NCI-H2171 treated with DMSO at 0.1 percent for 48 hours (cell line): ENCODE measurements around the gene CRADD.
A peak's percentile ranks its signal among the peaks of the same experiment; 100 is the strongest.

ENCODE experiments used
- DNase-seq: peaks from one replicate; lab custom pipeline; 2025; lab: John Stamatoyannopoulos, UW

CRADD gene

DNA sequence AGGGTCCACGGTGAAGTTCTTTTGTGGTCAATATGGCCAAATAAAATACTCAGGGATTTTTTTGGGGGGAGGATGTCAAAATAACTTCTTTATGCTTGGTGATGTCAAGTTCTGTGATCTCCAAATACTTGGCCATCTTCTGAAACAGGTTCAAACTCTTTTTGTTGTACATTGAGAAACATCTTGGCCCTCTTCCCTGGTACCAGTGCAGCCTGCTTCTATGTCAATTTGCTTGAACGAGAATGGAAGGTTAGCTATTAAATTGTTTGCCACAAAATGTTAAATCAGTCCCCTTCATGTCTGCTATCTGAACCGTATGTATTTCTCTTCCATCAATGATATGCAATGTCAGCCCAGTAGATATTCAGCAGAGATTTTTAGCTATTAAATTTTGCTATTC, 6.1 kb upstream of the CRADD start:
- DNase-seq: no peak

- DNase-seq: no peak
Observed at GRCh38 chr12:93673084-93673483, 4.1 kb upstream of the CRADD start.

DNA sequence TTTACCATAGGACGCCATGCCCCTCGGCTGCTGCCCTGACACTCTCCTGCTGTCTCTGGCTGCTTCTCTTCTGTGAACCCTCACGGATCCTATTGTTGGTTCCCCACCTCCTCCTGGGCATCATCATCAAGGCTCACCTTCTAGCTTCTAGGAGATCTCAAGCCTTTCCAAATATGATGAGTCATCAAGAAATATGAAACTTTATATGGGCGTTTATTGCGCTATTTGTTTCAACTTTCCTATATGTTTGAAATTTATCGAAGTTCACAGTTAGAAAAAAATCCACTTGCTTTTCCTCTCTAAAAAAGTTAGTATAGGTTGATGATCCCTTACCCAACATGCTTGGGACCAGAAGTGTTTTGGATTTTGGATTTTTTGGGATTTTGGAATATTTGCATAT, 2.8 kb upstream of the CRADD start:
- no peak for DNase-seq

GRCh38 chr12:93676408-93677194, 574 bp upstream of the CRADD start:
- DNase-seq: no peak

DNA sequence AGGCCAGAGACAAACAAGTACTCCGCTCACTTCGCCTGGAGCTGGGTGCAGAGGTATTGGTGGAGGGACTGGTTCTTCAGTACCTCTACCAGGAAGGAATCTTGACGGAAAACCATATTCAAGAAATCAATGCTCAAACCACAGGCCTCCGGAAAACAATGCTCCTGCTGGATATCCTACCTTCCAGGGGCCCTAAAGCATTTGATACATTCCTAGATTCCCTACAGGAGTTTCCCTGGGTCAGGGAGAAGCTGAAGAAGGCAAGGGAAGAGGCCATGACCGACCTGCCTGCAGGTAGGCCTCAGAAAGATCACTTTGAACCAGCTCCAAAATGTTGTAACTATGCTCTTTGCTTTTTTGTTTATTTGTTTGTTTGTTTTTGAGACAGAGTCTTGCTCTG, 1.6 kb downstream of the CRADD start:
- DNase-seq: no peak

- DNase-seq: no peak
Observed at GRCh38 chr12:93679308-93679925, 2.2 kb downstream of the CRADD start.

GRCh38 chr12:93680006-93680405, 2.8 kb downstream of the CRADD start:
- no peak for DNase-seq

- DNase-seq: no peak
Observed at GRCh38 chr12:93682846-93683261, 5.7 kb downstream of the CRADD start.

- DNase-seq: no peak
Observed at GRCh38 chr12:93683410-93683809, 6.2 kb downstream of the CRADD start.

DNA sequence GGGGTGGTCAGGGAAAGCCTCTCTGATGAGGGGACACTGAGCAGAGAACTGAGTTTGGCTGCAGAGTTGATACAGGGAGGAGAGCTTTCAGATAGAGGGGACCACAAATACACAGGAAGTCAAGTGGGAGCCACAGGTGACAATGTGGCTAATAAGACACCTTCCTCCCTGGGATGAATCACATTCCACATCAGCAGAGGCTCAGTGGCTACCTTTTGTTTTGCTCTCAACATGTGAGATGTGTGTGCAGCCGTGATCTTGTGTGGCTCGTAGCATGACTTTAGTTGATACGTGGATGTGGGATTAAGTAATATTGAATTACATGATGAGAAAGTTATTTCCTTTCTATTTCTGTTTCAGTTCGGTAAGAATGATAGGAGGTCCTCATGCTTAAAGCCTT, 7.5 kb downstream of the CRADD start:
- no peak for DNase-seq

- DNase-seq: no peak
Observed at GRCh38 chr12:93686572-93687356, 9.6 kb downstream of the CRADD start.

- DNase-seq: no peak
Observed at GRCh38 chr12:93689076-93689834, 12.1 kb downstream of the CRADD start.

- no peak for DNase-seq
Observed at GRCh38 chr12:93696462-93696861, 19.3 kb downstream of the CRADD start.

GRCh38 chr12:93698307-93699092, 21.3 kb downstream of the CRADD start:
- DNase-seq: no peak

DNA sequence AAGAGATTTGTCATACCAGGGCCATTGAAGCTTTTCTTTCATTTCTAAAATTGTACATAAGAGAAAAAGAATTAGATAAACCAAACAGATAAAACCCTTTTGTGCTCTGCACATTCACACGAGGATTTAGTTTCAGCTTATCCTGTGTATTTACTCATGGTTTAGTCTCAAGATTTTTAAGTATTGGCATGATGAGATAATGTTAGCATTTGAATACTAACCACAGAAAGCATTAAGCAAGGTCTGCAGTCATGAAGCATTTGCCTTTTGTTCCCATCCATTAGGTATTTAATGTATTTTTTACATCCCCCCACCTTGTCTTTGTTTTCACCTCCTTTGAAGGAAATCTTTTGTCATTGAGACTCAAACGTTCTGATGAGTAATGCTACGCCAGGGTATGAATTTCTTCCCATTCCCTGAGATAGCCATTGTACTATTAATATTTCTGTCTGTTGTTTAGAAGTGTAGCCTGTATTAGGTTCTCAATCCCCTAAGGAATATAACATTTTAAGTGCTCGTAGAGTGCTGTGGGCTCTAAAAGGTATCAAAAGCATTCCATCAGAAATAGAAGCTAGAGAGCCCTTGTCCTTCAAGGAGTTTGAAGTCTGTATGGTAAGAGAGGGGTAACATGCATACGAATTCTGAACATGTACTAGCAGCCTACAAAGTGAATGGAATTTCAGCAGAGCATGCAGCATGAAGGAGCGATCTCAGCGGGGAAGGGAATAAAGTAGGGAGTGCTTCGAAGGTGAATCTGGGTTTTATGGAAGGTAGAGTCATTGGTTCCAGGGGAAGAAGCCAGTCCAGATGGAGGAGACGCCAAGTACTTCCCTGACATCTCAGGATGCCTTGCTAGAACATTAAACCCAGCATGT, 22.3 kb downstream of the CRADD start:
- no peak for DNase-seq

DNA sequence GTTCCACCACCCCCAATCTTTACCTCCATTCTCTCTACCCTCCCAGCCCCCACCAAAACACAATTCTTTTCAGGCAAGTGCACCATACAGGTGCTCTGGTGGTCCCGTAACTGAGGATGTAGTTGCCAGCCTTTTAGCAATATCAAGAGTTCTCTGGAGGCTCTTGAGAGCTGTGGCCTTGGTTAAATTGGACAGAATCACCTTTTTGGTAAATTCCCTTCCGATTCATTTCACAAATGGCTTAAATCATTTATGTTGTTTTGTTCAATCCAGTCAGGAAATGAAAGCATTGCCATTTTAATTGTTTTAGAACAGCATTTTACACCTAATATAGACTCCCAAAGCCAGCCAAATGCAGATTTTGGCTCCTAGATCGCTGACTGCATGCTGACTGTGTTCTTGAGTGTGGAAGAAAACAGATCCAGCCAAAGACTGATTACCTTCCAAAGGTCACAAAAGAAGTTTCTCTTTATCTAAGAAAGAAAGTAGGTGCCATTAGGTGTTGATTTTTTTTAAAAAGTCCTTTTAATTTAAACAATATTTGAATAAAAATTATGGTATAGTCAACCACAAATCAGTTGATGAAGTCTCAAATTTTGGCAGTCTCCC, 25.6 kb downstream of the CRADD start:
- DNase-seq: no peak

DNA sequence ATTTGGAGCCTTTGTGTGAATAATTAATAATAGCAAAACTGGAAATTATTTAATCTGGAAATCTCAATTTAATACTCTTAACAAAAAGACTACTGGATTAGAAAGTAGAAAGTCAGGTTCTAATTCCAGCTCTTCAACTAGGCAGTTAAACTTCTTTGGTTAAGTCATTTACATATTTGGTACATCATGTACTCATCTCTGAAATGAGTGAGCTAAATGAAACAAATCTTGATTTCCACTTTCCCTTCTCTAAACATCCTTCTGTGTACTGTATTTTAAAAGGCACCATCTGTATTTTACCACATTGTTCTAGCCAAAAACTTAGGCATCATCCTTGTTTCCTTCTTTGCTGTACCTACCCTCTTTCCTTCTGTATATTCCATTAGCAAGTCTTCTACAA, 26.9 kb downstream of the CRADD start:
- no peak for DNase-seq

DNA sequence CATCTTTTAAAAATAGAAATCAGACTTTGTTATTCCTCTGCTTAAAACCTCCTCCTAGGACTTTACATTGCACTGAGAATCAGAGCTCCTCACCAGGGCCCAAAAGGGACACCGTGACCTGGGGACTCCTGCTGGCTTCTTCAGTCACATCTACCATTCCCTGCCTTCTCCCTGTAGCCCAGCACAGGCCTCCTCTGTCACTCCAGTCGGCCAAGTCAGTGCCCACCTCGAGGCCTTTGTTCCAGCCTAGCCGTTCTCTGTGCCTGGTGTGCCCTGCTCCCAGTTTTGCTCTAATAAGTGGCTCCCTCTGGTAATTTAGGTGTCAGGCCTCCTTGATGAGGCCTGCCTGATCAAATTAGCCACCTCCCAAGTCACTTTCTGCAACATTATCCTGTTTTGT, 27.4 kb downstream of the CRADD start:
- no peak for DNase-seq

DNA sequence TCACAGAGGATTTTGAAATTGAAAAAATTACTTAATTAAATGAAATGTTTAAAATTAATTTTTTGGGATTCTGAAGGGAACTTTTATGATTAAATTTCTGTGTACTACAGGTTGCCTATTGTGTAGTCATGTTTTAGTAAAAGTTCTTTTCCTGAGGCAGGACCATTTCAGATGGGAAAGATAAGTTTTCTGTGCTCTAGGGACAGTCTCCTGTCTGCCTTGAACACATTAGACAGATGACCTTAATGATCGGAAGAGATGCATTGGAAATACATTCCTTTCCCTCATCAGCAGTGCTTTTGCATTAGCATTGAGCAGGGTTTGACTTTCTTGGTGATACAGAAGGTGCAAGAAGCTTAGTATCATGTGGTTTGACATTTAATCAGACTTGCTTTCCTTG, 28.1 kb downstream of the CRADD start:
- peak; percentile 33 for DNase-seq

DNA sequence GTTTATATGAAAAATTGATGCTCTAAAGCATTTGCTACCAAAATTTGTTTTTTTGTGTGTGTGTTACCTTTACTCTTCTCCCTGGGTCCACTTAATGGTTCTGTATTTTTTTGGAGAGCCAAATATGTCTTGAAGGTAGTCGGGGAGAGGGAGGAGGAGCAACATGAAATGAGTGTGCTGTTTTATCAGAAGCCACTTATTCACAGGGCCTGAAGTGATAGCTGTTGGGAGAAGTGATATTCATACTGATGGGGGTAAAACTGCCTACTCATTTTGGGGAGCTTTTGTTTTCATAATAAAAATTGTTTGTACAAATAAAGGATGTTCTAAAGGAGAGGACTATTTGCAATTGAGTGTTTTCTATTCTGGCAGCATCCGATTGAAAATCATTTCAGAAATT, 29.2 kb downstream of the CRADD start:
- no peak for DNase-seq
